ENCODE data around the gene DSCAML1.
"Not testable (repeated sequence)": the region's sequence is repeated elsewhere in the genome, so short reads cannot be mapped to it uniquely, and the experiment has no call there.

The DSCAML1 gene

DNA sequence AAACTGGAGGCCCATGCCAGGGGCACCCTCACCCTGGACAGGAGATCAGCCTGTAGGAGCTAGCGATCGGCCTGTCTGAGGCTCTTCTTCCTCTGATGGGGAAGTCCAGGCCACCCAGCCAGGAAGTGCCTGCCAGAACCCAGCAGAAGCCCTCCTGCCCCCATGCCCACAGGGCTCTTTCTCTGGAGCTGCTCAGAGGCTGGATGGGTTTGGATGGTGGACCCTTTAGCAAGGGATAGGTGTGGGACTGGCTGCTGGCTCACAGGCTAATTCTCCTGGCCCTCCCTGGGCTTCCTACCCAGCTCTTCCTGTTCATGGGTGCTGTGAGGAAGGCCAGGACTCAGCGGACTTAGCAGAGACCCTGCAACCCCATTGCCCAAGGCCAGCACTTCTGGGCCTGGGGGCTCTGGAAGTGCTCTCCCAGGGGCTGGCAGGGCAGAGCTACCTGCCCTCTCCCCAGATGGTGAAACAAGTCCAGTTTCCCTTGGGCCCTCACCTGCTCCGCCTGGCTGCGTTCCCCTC is 19.9 kb upstream of the DSCAML1 start:
- Histone ChIP-seq H3K9me3 (ENCODE audit: control insufficient read depth, insufficient read depth, low read length) (no peaks in the 10 kb centered on the region), H3K27me3 (ENCODE audit: control insufficient read depth, insufficient read depth, low read length) (peaks cover 4% of the 10 kb centered on the region; the same call in 1 of the 2 replicates), H3K27ac (ENCODE audit: low read depth, low read length) (no peak overlapping the region), H3K36me3 (ENCODE audit: control insufficient read depth, insufficient read depth, low read length) (no peaks in the 10 kb centered on the region), H3K4me1 (ENCODE audit: control insufficient read depth, insufficient read depth, low read length) (peaks cover 35% of the 10 kb centered on the region), H3K9ac (ENCODE audit: low read depth, low read length) (no peak overlapping the region), H3K4me3 (ENCODE audit: low read depth, low read length) (no peak overlapping the region)

DNA sequence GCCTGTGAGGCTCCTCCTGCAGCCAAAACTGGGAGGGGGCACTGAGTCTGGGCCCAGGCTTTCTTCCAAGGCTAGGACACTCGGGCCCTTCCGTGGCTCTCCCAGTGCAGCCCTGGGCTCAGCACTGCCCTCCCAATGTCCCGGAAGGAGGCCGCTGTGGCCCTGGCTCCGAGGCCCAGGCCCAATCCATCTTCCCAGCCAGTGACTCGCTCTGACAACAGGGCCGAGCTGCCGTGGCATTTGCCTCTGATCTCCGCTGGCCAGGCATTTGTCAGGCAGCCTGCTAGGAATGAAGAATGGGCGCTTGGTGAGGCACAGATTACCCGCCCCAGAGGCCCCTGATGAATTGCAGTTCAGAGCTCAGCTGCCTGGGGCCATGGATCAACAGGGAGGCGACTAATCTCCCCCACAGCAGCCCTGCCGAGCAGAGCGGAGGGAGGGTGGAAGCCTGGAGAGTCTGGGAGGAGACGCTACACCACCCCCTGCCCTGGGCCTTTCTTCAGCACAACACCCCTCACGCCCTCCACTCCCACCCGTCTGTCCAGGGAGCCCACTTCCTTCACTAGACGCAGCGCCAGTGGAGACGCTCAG is 19.2 kb upstream of the DSCAML1 start:
- Histone ChIP-seq H3K27ac (ENCODE audit: low read depth, low read length) (peak overlapping the region; percentile 47), H3K9me3 (ENCODE audit: control insufficient read depth, insufficient read depth, low read length) (no peaks in the 10 kb centered on the region), H3K4me3 (ENCODE audit: low read depth, low read length) (no peak overlapping the region), H3K36me3 (ENCODE audit: control insufficient read depth, insufficient read depth, low read length) (no peaks in the 10 kb centered on the region), H3K27me3 (ENCODE audit: control insufficient read depth, insufficient read depth, low read length) (peaks cover 4% of the 10 kb centered on the region; the same call in 1 of the 2 replicates), H3K4me1 (ENCODE audit: control insufficient read depth, insufficient read depth, low read length) (peaks cover 35% of the 10 kb centered on the region), H3K9ac (ENCODE audit: low read depth, low read length) (no peak overlapping the region)

GRCh38 chr11:117815262-117815803 is 18.3 kb upstream of the DSCAML1 start:
- H3K9me3 ChIP-seq (ENCODE audit: control insufficient read depth, insufficient read depth, low read length): no peaks in the 10 kb centered on the region
- peaks cover 34% of the 10 kb centered on the region for H3K4me1 ChIP-seq (ENCODE audit: control insufficient read depth, insufficient read depth, low read length)
- H3K9ac ChIP-seq (ENCODE audit: low read depth, low read length): no peak overlapping the region
- peaks cover 4% of the 10 kb centered on the region; the same call in 1 of the 2 replicates for H3K27me3 ChIP-seq (ENCODE audit: control insufficient read depth, insufficient read depth, low read length)
- no peak overlapping the region for H3K4me3 ChIP-seq (ENCODE audit: low read depth, low read length)
- no peaks in the 10 kb centered on the region for H3K36me3 ChIP-seq (ENCODE audit: control insufficient read depth, insufficient read depth, low read length)
- peak overlapping the region; percentile 59 for H3K27ac ChIP-seq (ENCODE audit: low read depth, low read length)

GRCh38 chr11:117814766-117815261 is 17.8 kb upstream of the DSCAML1 start:
- peak overlapping the region; percentile 59 for H3K27ac ChIP-seq (ENCODE audit: low read depth, low read length)
- no peak overlapping the region for H3K9ac ChIP-seq (ENCODE audit: low read depth, low read length)

GRCh38 chr11:117814204-117814765 is 17.3 kb upstream of the DSCAML1 start:
- H3K9ac ChIP-seq (ENCODE audit: low read depth, low read length): no peak overlapping the region
- H3K9me3 ChIP-seq (ENCODE audit: control insufficient read depth, insufficient read depth, low read length): no peaks in the 10 kb centered on the region
- peaks cover 30% of the 10 kb centered on the region for H3K4me1 ChIP-seq (ENCODE audit: control insufficient read depth, insufficient read depth, low read length)
- H3K27ac ChIP-seq (ENCODE audit: low read depth, low read length): peak overlapping the region; percentile 59
- no peak overlapping the region for H3K4me3 ChIP-seq (ENCODE audit: low read depth, low read length)
- H3K36me3 ChIP-seq (ENCODE audit: control insufficient read depth, insufficient read depth, low read length): no peaks in the 10 kb centered on the region
- peaks cover 4% of the 10 kb centered on the region; the same call in 1 of the 2 replicates for H3K27me3 ChIP-seq (ENCODE audit: control insufficient read depth, insufficient read depth, low read length)

More at GRCh38 chr11:117814766-117815261, 17.8 kb upstream of the DSCAML1 start:
- H3K27me3 ChIP-seq (ENCODE audit: control insufficient read depth, insufficient read depth, low read length): peaks cover 4% of the 10 kb centered on the region; the same call in 1 of the 2 replicates
- peaks cover 30% of the 10 kb centered on the region for H3K4me1 ChIP-seq (ENCODE audit: control insufficient read depth, insufficient read depth, low read length)
- H3K9me3 ChIP-seq (ENCODE audit: control insufficient read depth, insufficient read depth, low read length): no peaks in the 10 kb centered on the region
- no peak overlapping the region for H3K4me3 ChIP-seq (ENCODE audit: low read depth, low read length)
- H3K36me3 ChIP-seq (ENCODE audit: control insufficient read depth, insufficient read depth, low read length): no peaks in the 10 kb centered on the region

DNA sequence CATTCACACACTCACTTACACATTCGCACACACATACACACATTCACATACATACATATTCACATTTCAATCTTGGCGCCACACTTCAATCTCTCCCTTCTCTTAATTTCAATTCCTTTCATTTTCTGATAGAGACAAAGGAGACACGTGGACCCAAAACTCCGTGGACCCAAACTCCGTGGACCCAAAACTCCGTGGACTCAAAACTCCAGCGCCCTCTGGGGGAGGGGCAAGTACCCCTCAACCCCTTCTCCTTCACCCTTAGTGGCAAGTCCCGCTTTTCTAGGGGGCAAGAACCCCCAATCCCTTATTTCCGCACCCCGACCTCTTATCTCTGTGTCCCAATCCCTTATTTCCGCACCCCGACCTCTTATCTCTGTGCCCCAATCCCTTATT is 13.0 kb upstream of the DSCAML1 start:
- not testable (repeated sequence) for H3K4me3 ChIP-seq (ENCODE audit: low read depth, low read length); H3K9me3 ChIP-seq (ENCODE audit: control insufficient read depth, insufficient read depth, low read length)

GRCh38 chr11:117809236-117810055 is 12.4 kb upstream of the DSCAML1 start:
- no peak overlapping the region for H3K27ac ChIP-seq (ENCODE audit: low read depth, low read length)
- no peaks in the 10 kb centered on the region for H3K36me3 ChIP-seq (ENCODE audit: control insufficient read depth, insufficient read depth, low read length)
- no peaks in the 10 kb centered on the region for H3K27me3 ChIP-seq (ENCODE audit: control insufficient read depth, insufficient read depth, low read length)
- no peak overlapping the region for H3K4me3 ChIP-seq (ENCODE audit: low read depth, low read length)
- H3K9ac ChIP-seq (ENCODE audit: low read depth, low read length): no peak overlapping the region
- H3K4me1 ChIP-seq (ENCODE audit: control insufficient read depth, insufficient read depth, low read length): peaks cover 2% of the 10 kb centered on the region; the same call in 1 of the 2 replicates
- H3K9me3 ChIP-seq (ENCODE audit: control insufficient read depth, insufficient read depth, low read length): no peaks in the 10 kb centered on the region

More for the DNA sequence above, 13.0 kb upstream of the DSCAML1 start:
- not testable (repeated sequence) for H3K27me3 ChIP-seq (ENCODE audit: control insufficient read depth, insufficient read depth, low read length); H3K27ac ChIP-seq (ENCODE audit: low read depth, low read length); H3K9ac ChIP-seq (ENCODE audit: low read depth, low read length); H3K36me3 ChIP-seq (ENCODE audit: control insufficient read depth, insufficient read depth, low read length); H3K4me1 ChIP-seq (ENCODE audit: control insufficient read depth, insufficient read depth, low read length)

DNA sequence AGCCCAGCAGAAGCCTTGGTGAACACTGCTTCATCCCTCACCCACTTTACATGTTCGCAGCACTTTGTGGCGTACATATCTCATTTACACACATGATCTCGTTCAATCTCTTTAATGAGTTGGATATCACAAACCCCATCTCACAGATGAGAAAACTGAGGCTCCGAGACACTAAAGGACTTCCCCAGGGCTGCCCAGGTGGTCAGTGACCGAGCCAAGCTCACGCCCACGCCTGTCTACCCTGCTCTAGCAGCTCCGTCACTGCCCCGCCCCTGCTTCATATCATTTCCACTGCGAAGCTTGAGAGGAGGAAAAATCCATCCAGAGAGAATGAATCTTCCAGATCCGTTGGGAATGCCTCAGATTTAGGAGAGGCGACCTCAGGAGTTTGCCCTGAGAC is 11.8 kb upstream of the DSCAML1 start:
- no peak overlapping the region for H3K4me3 ChIP-seq (ENCODE audit: low read depth, low read length)
- H3K9me3 ChIP-seq (ENCODE audit: control insufficient read depth, insufficient read depth, low read length): no peaks in the 10 kb centered on the region
- H3K27me3 ChIP-seq (ENCODE audit: control insufficient read depth, insufficient read depth, low read length): no peaks in the 10 kb centered on the region
- H3K36me3 ChIP-seq (ENCODE audit: control insufficient read depth, insufficient read depth, low read length): no peaks in the 10 kb centered on the region
- no peaks in the 10 kb centered on the region for H3K4me1 ChIP-seq (ENCODE audit: control insufficient read depth, insufficient read depth, low read length)
- H3K9ac ChIP-seq (ENCODE audit: low read depth, low read length): no peak overlapping the region
- no peak overlapping the region for H3K27ac ChIP-seq (ENCODE audit: low read depth, low read length)

DNA sequence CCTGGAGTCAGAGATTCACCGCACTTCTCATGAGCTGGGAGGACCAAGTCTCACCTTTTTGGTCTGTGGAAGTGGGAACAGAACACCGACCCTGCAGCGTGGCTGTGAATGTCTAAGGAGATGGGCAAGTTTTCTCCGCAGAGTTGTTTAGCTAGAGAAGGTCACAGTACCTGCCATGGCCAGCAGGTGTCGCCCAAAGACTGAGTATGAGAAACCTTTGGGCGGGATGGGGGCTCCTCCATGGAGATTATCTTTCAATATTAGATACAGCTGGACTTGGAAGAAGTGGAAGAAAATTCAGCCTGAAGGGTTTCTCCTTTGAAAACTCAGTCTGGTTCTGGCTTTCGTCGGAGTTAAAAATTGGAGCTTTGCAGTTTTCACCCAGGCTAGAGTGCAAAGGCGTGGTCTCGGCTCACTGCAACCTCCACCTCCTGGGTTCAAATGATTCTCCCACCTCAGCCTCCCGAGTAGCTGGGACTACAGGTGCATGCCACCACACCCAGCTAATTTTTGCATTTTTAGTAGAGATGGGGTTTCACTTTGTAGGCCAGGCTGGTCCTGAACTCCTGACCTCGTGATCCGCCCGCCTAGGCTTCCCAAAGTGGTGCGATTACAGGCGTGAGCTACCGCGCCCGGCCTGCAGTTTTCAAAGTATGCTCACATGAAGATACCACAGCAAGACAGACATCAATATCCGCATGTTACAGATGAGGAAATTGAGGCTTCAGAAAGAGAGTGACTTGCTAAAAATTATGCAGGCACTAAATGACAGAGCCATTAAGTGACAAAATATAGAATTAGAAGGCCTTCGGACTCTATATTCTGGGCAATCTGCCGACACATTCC is 10.7 kb upstream of the DSCAML1 start:
- H3K4me3 ChIP-seq (ENCODE audit: low read depth, low read length): no peak overlapping the region
- no peak overlapping the region for H3K9ac ChIP-seq (ENCODE audit: low read depth, low read length)
- H3K9me3 ChIP-seq (ENCODE audit: control insufficient read depth, insufficient read depth, low read length): no peaks in the 10 kb centered on the region
- H3K36me3 ChIP-seq (ENCODE audit: control insufficient read depth, insufficient read depth, low read length): no peaks in the 10 kb centered on the region
- H3K4me1 ChIP-seq (ENCODE audit: control insufficient read depth, insufficient read depth, low read length): no peaks in the 10 kb centered on the region
- H3K27ac ChIP-seq (ENCODE audit: low read depth, low read length): no peak overlapping the region
- H3K27me3 ChIP-seq (ENCODE audit: control insufficient read depth, insufficient read depth, low read length): no peaks in the 10 kb centered on the region

GRCh38 chr11:117806846-117807245 is 9.8 kb upstream of the DSCAML1 start:
- no peaks in the 10 kb centered on the region for H3K27me3 ChIP-seq (ENCODE audit: control insufficient read depth, insufficient read depth, low read length)
- no peak overlapping the region for H3K4me3 ChIP-seq (ENCODE audit: low read depth, low read length)
- no peaks in the 10 kb centered on the region for H3K36me3 ChIP-seq (ENCODE audit: control insufficient read depth, insufficient read depth, low read length)
- no peak overlapping the region for H3K9ac ChIP-seq (ENCODE audit: low read depth, low read length)
- H3K4me1 ChIP-seq (ENCODE audit: control insufficient read depth, insufficient read depth, low read length): no peaks in the 10 kb centered on the region
- H3K9me3 ChIP-seq (ENCODE audit: control insufficient read depth, insufficient read depth, low read length): no peaks in the 10 kb centered on the region
- no peak overlapping the region for H3K27ac ChIP-seq (ENCODE audit: low read depth, low read length)

Measured in HUES48 (cell line).